HCT116 (cell line): ENCODE data around the gene ARFRP1.

Source experiments
- CEBPB ChIP-seq: IDR thresholded peaks from 2 replicates; pipeline ENCODE4 v1.6.1; 2012; ENCODE audit warnings: low read depth
- CTCF ChIP-seq, 3 experiments: fragments of 200-600 bp in 1 of 3; sonication (generic) in 1 of 3; IDR thresholded peaks in 2 of 3; conservative IDR thresholded peaks in 1 of 3; 2 replicates each; pipeline ENCODE4 v1.5.1; 2012 to 2017; ENCODE audit warnings: low read depth in 2 of 3, low read length in 2 of 3, antibody characterized with exemption in 1 of 3, borderline replicate concordance in 1 of 3, control low read depth in 1 of 3, mild to moderate bottlenecking in 1 of 3, mixed read lengths in 1 of 3, mixed run types in 1 of 3, moderate library complexity in 1 of 3; ENCODE audit not compliant: insufficient read depth in 1 of 3
- EZH2 ChIP-seq: fragments of 200-600 bp; sonication (generic); IDR thresholded peaks from 2 replicates; pipeline ENCODE4 v1.6.1; 2017; ENCODE audit warnings: antibody characterized with exemption, mixed run types
- EZH2phosphoT487 ChIP-seq: fragments of 200-600 bp; IDR thresholded peaks from 2 replicates; pipeline ENCODE4 v1.6.1; 2018; ENCODE audit warnings: antibody characterized with exemption, borderline replicate concordance
- FOSL1 ChIP-seq: IDR thresholded peaks from 2 replicates; pipeline ENCODE4 v1.6.1; 2012; ENCODE audit warnings: low read depth
- JUND ChIP-seq: IDR thresholded peaks from 2 replicates; pipeline ENCODE4 v1.6.1; 2012
- MAX ChIP-seq: IDR thresholded peaks from 2 replicates; pipeline ENCODE4 v1.6.1; 2012
- POLR2A ChIP-seq: IDR thresholded peaks from 2 replicates; pipeline ENCODE4 v1.7.0; 2011; ENCODE audit warnings: borderline replicate concordance; ENCODE audit not compliant: insufficient read depth, insufficient read length; ENCODE audit errors: extremely low read depth
- POLR2AphosphoS5 ChIP-seq: IDR thresholded peaks from 2 replicates; pipeline ENCODE4 v1.6.1; 2011; ENCODE audit warnings: mild to moderate bottlenecking, low read depth, low read length, moderate library complexity
- RAD21 ChIP-seq: IDR thresholded peaks from 2 replicates; pipeline ENCODE4 v1.6.1; 2012; ENCODE audit warnings: low read depth, mild to moderate bottlenecking
- REST ChIP-seq: IDR thresholded peaks from 2 replicates; pipeline ENCODE4 v1.6.1; 2012; ENCODE audit warnings: low read depth
- TCF7L2 ChIP-seq: IDR thresholded peaks from 2 replicates; pipeline ENCODE4 v1.7.0; 2011; ENCODE audit warnings: borderline replicate concordance, inconsistent platforms; ENCODE audit not compliant: insufficient read depth, insufficient read length; ENCODE audit errors: extremely low read depth
- ZNF274 ChIP-seq: fragments of 200-500 bp; sonication (Bioruptor generic); IDR thresholded peaks from 2 replicates; pipeline ENCODE4 v1.6.1; 2014; ENCODE audit warnings: mild to moderate bottlenecking, low read depth, low read length, inconsistent platforms

GRCh38 chr20:63734111-63734945 is 26.6 kb upstream of the ARFRP1 start:
- no peak for TF ChIP-seq EZH2
- TF ChIP-seq FOSL1: no peak
- no peak for TF ChIP-seq CTCF (IDR thresholded peaks at IDR 0.05 in 2 of 3, conservative IDR thresholded peaks at IDR 0.05 in 1 of 3; ENCODE audit: borderline replicate concordance in 1 of 3, insufficient read depth in 1 of 3, low read depth in 2 of 3, low read length in 2 of 3)
- no peak for TF ChIP-seq CEBPB
- TF ChIP-seq POLR2A: no peak
- no peak for TF ChIP-seq EZH2phosphoT487
- no peak for TF ChIP-seq RAD21
- no peak for TF ChIP-seq ZNF274
- TF ChIP-seq POLR2AphosphoS5: no peak
- TF ChIP-seq JUND: no peak
- TF ChIP-seq TCF7L2: no peak
- no peak for TF ChIP-seq MAX
- TF ChIP-seq REST: no peak
